Rectal smooth muscle tissue (tissue), 1 donor: ENCODE measurements around the gene CYP27C1.
"Not testable (repeated sequence)": the region's sequence is repeated elsewhere in the genome, so short reads cannot be mapped to it uniquely, and the experiment has no call there.

Experiments
- H3K27ac ChIP-seq: one replicate; pipeline ENCODE4 v1.7.0; 2013; ENCODE audit warnings: low read depth, low read length, inconsistent platforms
- H3K27me3 ChIP-seq: one replicate; pipeline ENCODE4 v1.7.0; 2013; ENCODE audit warnings: low read length; ENCODE audit not compliant: control insufficient read depth, insufficient read depth
- H3K36me3 ChIP-seq: one replicate; pipeline ENCODE4 v1.7.0; 2013; ENCODE audit warnings: low read length; ENCODE audit not compliant: control insufficient read depth, insufficient read depth
- H3K4me1 ChIP-seq: one replicate; pipeline ENCODE4 v1.7.0; 2013; ENCODE audit warnings: low read length; ENCODE audit not compliant: control insufficient read depth, insufficient read depth
- H3K4me3 ChIP-seq: one replicate; pipeline ENCODE4 v1.7.0; 2013; ENCODE audit warnings: low read length
- H3K9ac ChIP-seq: one replicate; pipeline ENCODE4 v1.7.0; 2013; ENCODE audit warnings: low read length

Gene CYP27C1

GRCh38 chr2:127233710-127234109 is 13.6 kb upstream of the CYP27C1 start:
- no peaks in the 10 kb centered on the region for H3K4me1 ChIP-seq
- no peaks in the 10 kb centered on the region for H3K36me3 ChIP-seq
- H3K27me3 ChIP-seq, result no peaks in the 10 kb centered on the region
- no peak overlapping the region for H3K27ac ChIP-seq
- H3K9ac ChIP-seq, result no peak overlapping the region
- H3K4me3 ChIP-seq, result no peak overlapping the region

- Histone ChIP-seq H3K4me1 (peaks cover 2% of the 10 kb centered on the region), H3K27ac (no peak overlapping the region), H3K27me3 (no peaks in the 10 kb centered on the region), H3K9ac (no peak overlapping the region), H3K4me3 (no peak overlapping the region), H3K36me3 (no peaks in the 10 kb centered on the region)
Measured at GRCh38 chr2:127231130-127231865, 11.2 kb upstream of the CYP27C1 start.

DNA sequence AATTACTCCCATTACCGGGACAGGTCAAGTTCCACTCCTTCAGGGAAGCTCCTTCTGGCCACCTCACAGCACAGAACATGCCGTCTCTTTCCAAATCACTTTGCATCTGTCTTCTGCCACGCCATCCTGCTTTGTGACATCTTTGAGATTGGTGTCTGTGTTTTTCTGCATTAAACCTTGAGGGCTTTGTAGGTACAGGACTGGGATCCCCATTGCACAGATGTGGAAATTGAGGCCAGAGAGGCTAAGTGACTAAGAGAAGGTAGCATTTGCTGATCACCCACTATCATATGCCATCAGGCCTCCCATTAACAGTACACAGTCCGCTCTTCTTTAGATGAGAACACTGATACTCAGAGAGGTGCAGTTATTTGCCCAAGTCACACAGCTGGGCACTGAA is 9.5 kb upstream of the CYP27C1 start:
- H3K4me1 ChIP-seq, result peaks cover 2% of the 10 kb centered on the region
- H3K4me3 ChIP-seq, result no peak overlapping the region
- no peaks in the 10 kb centered on the region for H3K36me3 ChIP-seq
- H3K27ac ChIP-seq, result no peak overlapping the region
- peaks cover 5% of the 10 kb centered on the region for H3K27me3 ChIP-seq
- H3K9ac ChIP-seq, result no peak overlapping the region

- Histone ChIP-seq H3K4me3 (no peak overlapping the region), H3K9ac (no peak overlapping the region), H3K4me1 (peaks cover 2% of the 10 kb centered on the region), H3K27ac (no peak overlapping the region), H3K36me3 (no peaks in the 10 kb centered on the region), H3K27me3 (peaks cover 5% of the 10 kb centered on the region)
Measured at GRCh38 chr2:127228102-127228501, 8.0 kb upstream of the CYP27C1 start.

- H3K9ac ChIP-seq, H3K27ac ChIP-seq, H3K4me1 ChIP-seq, H3K36me3 ChIP-seq, H3K27me3 ChIP-seq: not testable (repeated sequence)
- peak overlapping the region; percentile 19 for H3K4me3 ChIP-seq
Measured at GRCh38 chr2:127227264-127227660, 7.2 kb upstream of the CYP27C1 start.

GRCh38 chr2:127226520-127227263 is 6.6 kb upstream of the CYP27C1 start:
- Histone ChIP-seq H3K4me3 (peak overlapping the region; percentile 19), H3K27ac (no peak overlapping the region), H3K9ac (no peak overlapping the region), H3K27me3 (peaks cover 5% of the 10 kb centered on the region), H3K36me3 (no peaks in the 10 kb centered on the region), H3K4me1 (peaks cover 2% of the 10 kb centered on the region)

DNA sequence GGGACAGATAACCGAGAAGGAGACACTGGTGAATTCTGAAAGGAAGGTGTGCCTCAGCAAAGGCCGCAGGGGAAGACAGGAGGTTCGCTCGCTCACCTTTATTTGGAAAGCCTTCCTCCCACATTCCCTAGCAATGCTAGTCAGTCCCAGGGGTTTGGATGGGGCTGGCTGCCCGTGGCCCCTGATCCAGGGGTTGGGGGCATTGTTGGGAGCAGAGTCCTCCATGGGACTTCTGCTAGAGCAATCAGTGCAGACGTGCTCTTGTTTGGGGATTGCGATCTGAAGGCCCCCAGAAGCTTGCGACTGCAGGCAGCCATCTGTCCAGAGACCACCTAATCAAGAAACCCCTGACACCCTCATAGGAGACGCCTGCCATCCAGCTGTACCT is 6.0 kb upstream of the CYP27C1 start:
- no peak overlapping the region for H3K27ac ChIP-seq
- H3K36me3 ChIP-seq, result no peaks in the 10 kb centered on the region
- H3K4me3 ChIP-seq, result peak overlapping the region; percentile 25
- H3K9ac ChIP-seq, result no peak overlapping the region
- H3K4me1 ChIP-seq, result peaks cover 2% of the 10 kb centered on the region
- H3K27me3 ChIP-seq, result peaks cover 5% of the 10 kb centered on the region

DNA sequence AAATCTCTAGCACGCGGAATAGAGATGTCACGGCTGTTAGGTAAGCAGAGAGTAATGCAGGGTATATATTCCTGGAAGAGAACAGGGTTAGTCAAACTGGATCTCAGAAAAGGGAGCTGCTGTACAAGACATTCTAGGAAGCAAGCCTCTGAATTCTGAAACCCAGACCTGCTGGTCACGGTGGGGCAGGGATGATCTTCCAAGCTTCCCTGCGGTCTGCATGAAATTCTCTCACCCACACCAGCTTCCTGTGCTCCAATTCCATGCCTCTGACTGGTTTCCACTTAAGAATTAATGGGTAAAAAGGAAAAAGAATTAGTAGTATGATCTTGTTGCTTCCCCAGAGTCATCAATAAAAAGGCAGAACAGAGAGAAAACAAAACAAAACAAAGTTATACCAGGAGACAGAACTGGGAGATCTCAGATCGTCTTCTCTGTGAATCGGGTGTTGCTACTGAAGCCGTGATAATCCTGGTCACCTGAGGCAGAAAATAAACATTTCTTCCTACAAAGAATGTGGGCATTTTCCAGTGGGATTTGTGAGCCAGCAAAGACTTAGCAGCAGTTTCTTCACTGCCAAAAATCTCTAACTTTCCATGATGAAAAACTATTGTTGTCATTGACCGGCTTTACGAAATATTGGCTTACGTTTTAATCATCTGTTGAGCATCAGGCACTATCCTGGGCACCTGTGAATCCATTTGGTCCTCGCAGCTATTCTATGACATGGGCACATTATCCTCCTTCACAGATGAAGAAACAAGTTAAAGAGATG is 5.3 kb upstream of the CYP27C1 start:
- no peak overlapping the region for H3K27ac ChIP-seq
- H3K36me3 ChIP-seq, result no peaks in the 10 kb centered on the region
- peaks cover 2% of the 10 kb centered on the region for H3K4me1 ChIP-seq
- peaks cover 11% of the 10 kb centered on the region for H3K27me3 ChIP-seq
- H3K4me3 ChIP-seq, result no peak overlapping the region
- H3K9ac ChIP-seq, result no peak overlapping the region

GRCh38 chr2:127224135-127224534 is 4.0 kb upstream of the CYP27C1 start:
- H3K27me3 ChIP-seq, result peaks cover 15% of the 10 kb centered on the region
- not testable (repeated sequence) for H3K27ac ChIP-seq, H3K9ac ChIP-seq, H3K36me3 ChIP-seq, H3K4me1 ChIP-seq, H3K4me3 ChIP-seq

DNA sequence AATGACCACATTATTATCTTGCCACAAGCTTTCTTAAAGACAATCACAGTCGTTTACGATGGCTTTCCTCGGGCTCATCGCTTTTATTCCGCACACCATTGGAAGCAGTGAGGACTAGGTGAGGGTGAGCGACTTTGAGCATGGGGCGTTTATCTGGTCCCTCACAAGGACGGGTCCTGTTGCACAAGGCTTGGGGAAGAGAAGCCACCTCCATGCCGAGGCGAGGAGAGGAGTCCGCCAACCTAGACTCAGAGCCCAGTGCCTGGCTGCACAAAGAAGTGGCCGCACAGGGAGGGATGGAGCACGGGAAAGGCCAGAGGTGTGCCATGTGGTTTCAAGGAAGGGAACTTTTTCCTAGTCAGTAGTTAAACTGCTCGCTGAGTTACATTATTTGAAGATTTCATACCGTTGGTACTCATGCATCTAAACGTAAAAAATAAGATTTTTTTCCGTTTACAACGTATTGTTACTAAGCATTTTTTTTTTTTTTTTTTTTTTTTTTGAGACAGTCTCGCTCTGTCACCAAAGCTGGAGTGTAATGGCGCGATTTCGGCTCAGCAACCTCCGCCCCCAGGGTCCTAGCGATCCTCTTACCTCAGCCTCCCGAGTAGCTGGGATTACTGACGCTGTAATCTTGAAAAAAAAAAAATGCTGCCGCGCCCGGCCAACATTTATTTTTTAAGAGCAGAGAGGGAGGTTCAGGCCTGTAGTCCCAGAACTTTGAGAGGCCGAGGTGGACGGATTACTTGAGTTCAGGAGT is 849 bp upstream of the CYP27C1 start:
- no peak overlapping the region for H3K9ac ChIP-seq
- no peak overlapping the region for H3K27ac ChIP-seq
- no peaks in the 10 kb centered on the region for H3K36me3 ChIP-seq
- no peaks in the 10 kb centered on the region for H3K4me1 ChIP-seq
- no peak overlapping the region for H3K4me3 ChIP-seq
- peaks cover 22% of the 10 kb centered on the region for H3K27me3 ChIP-seq

DNA sequence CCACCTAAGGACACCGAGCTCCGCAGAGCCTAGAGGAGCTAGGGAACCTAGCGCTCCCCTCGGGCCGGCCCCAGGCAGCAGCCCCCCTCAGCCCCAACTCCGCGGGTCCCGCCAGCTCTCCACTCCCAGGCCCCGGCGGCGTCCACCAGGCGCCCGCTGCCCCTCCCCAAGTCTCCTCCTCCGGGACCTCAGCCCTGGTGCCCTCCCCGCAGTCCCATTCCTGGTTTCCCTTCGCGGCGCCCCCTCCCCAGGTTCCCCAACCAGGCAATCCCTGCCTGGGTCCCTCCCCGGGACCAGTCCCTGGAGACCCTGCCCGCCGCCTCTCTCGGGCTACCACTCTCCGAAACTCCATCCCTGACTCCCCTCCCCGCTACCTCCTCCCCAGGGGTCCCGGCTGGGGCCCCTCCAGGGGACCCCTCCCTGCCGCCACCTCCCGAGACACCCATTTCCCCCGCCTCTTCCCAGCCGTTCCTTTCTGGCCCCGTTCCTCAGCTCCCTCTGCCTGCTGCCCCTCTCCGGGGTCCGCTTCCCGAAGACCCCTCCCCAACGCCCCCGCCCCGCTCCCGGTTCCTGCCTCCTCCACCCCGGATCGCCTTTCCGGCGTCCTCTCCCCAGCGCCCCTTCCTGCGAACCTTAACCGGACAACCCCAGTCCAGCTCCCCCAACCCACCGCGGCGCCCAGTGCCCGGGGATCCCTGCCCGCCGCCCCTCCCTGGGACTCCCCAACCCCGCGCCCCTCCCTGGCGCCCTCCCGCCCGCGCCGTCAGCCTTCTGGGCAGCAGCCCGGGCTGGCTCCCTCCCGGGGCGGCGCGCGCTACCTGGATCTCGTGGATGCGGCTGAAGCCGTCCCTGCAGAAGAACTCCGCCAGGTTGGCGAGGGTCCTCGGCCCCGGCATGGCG is 678 bp downstream of the CYP27C1 start:
- Histone ChIP-seq H3K27me3 (peaks cover 17% of the 10 kb centered on the region), H3K27ac (no peak overlapping the region)

More for the DNA sequence above, 678 bp downstream of the CYP27C1 start:
- H3K9ac ChIP-seq, result no peak overlapping the region
- peak overlapping the region; percentile 52 for H3K4me3 ChIP-seq
- no peaks in the 10 kb centered on the region for H3K4me1 ChIP-seq
- H3K36me3 ChIP-seq, result no peaks in the 10 kb centered on the region
